Glomerular endothelial cell (primary cell): ENCODE measurements around the gene STN1. TPM values are rescaled to one million over a fixed set of nuclear protein-coding genes. Genes with fewer than 3 reads are reported as not detected.

Experiments used
- DNase-seq: peaks from one replicate; pipeline ENCODE4 v3.0.0-alpha.2; 2011; ENCODE audit warnings: low read depth, low spot score; ENCODE audit errors: extremely low read depth
- total RNA-seq: library from RNA; depleted of rRNA; stranded (reverse); fragments of >200 nt; gene quantifications from 2 replicates; pipeline ENCODE4 v1.2.3, GENCODE V29; 2015

The STN1 gene
- total RNA-seq, 1 donor from 2014 or later, result 25.4 TPM

DNA sequence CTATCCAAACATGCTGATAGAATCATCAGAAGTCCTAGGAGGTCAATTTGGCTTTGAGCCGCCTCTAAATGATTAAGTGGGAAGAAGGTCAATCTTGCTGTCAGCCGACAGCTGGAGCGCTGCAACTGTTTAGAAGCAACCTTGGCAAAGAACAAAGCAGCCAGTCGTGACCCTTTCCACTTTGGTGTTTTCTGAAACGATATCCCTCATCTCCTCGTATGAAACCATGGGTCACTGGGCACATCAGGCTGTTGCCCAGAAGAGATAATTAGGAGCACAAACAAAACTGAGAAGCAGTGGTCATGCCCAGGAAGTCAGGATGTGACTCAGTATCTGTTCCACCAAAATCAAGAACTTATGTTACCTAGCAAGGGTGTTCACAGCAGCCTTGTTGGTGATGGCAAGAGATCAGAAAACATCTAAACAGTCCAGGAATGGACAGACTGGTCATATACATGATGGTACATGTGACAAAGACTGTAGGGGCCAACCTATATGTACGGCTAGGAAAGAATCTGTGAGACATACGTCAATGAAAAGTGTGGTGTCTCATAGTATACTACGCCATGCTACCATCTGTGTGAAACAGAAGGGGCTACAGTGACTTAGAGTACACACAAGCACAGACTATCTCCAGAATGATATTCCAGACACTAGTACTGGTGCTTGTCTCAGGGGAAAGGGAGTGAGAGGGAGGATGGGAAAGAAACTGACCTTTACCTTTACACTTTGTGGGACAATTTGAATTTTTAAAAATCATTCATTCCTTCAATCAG lies 22.4 kb downstream of the STN1 start:
- DNase-seq, result no peak

DNA sequence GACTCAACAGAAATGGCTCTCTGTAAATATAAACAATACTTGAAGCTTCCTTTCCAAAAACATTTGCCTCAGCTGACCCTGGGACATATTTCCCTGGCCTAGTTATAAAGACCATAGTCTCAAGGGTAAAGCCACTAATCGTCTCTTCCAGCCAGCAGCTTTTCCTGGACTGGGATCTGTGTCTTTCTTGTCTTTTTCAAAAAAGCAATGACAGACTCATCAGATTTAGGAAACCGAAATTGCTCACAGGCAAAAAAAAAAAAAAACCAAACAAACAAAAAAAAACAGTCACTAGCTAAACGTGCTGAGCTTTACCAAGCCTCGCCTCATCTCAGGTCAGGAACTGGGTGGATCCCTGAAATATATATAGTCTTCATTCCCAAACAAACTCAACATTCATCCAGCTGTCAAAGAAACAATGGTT lies 23.5 kb downstream of the STN1 start:
- DNase-seq, result no peak

DNA sequence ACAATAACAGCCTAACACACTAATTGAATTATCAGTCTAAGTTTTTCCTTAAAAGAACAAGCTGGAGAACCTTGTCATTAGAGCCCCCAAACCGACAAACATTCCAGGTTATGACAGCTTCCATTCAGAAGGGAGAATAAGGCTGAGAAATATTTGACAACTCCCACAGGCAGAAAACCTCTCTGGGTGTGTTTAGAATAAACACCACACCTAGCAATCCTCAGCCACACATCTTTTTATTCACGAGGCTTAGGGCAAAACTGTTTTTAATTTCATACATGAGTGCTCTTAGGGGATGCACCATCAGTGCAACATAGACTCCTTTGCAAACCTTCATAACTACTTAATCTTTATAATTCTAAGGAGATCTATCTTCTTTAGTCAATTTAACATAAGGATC lies 24.2 kb downstream of the STN1 start:
- DNase-seq, result no peak

DNA sequence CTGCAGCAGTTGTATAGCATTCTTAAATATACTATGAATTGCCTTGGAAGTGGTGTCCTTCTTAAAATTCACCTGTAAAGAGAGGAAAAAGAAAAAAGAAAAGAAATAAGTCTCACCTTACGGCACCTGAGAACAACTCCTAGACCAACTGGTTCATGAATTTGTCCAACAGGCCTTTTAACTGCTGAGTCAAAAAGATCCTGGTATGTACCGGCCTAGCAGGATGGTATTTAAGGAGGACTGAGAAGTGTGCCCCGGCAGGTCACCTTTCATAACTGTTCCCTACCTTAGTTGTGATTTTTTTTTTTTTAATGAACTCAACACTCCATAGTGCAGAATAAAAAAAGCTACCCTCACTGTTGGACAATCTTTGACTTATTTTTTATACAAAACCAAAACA lies 25.8 kb downstream of the STN1 start:
- no peak for DNase-seq

DNA sequence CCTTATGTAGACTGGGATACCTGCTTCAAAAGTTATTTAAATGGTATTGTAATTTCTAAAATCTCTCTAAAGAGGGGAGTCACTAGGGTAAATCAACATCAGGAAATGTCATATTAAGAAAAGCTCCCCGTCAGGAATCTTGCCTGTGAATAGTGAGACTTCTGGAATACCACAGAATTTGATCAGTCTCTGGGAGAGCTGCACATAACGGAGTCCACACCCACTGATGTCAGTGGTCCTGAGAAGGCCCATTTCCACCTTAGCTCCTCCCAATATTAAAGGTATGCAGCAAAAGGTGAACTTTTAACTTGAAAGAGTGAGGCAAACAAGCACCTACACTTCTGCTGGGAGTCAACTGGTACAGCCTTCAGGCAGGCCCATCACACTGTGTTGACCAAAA lies 27.3 kb downstream of the STN1 start:
- no peak for DNase-seq

DNA sequence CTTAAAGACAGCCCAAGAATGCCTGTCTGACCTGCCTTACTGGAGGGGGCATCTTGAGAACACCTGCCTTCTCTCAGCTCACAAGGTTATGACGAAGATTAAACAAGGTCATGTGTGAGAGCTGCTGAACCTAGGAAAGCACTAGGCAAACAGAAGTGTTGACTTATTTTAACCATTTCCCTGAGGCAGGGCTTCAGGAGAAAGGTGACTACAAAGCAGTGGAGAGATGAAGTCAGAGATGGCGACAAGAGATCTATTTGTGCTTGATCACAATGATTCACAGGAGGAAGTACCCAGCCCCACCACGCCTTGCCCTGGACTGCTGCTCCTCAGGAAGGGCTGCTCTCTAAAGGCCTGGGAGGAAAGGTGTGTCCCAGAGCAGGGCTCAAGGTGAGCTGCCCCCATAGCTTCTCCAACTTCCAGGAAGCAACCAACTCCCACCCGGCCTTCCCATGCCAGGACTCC lies 27.8 kb downstream of the STN1 start:
- no peak for DNase-seq

DNA sequence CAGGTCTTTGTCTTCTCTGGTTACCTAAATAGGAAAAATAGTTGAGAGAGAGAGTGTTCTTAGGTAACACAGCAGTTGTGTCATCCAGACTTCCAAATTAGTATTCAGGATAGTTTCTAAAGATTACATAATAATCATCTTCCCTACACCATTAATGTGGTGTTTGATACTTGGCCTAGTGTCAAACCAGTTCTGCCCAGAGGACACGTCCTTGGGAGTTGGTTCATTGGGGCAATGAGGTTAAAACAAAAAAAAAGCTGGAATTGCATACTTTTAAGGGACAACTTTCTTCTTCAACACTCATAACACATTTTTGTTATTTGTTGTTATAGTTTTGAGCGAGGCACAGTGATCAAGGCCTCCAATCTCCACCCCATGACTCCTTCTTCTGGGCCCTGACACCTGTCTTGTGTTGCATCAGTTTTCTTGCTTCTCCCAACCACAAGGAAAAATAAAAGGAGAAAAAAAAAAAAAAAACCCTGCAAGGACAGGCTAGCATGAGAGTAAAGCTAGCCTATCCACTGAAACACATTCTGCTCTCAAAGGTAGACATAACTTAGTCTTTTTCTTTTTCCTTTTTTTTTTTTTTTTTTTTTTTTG lies 28.8 kb downstream of the STN1 start:
- DNase-seq, result no peak

DNA sequence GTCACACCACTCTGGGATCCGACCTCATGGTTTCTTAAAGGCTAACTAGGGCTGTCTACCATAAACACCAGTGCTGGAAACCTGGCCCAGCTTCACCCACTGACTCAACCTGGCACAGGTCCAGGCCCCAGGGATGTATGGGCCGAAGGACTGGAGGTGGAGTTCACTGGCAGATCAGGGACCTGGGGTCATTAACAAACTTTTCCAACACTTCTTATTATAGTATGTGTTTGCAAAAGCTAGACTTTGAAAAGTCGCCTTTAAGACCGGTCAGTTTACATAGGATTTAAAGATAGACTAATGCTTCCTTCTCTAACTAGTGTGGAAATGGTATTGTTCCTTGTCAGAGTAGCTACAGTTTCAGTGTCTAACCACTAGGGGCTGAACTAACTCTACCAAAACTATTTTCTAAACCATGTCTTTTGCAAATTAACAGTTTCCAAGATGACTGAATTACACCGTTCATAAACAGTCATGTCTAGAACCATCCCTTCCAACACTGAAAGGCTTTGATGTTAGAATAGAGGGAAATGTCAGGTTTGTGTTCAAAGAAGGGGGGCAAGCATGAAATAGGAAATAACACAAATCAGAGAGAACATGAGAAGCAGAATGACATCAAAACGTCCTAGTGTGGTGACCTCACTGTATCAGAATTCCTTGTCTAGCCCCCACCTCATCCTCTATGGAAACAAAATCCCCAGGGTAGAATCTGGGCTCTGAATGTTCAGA lies 29.7 kb downstream of the STN1 start:
- no peak for DNase-seq

DNA sequence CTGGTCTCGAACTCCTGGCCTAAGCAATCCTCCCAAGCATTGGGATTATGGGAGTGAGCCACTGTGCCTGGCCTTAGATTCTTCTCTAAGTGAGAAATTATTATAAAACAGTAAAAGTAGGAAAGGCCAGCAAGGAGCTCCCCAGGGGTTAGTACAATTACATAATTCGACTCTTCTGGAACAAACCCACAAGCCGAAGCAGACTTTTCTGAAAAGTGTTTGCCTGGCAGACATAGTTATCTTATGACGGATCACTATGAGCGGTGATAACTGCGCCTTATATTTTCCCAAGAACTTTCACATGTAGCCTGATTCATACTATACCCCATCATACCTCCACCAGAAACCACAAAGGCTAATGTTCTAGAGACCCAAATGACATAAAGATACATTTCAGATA lies 32.4 kb downstream of the STN1 start:
- DNase-seq, result no peak

DNA sequence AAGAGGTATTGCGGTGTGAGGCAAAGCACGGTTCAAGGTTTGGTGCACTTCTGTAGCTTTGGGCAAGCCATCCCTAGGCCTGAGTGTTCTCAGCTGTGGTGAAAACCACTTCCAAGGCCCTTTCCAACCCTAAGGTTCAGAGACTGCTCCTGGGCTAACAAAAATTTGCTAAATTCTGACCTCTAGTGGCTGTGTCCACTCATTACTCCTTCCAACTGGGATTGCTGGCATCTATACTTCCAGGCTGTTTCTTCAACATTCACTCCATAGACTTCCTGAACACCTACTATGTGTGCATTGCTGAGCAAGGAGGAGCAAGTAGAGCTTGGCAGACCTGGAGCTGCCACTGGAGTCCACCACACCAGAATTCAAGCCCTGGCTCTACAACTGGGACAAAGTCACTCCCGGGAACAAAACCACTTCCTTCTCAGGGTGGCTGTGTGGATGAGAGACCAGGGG lies 33.3 kb downstream of the STN1 start:
- DNase-seq, result no peak

DNA sequence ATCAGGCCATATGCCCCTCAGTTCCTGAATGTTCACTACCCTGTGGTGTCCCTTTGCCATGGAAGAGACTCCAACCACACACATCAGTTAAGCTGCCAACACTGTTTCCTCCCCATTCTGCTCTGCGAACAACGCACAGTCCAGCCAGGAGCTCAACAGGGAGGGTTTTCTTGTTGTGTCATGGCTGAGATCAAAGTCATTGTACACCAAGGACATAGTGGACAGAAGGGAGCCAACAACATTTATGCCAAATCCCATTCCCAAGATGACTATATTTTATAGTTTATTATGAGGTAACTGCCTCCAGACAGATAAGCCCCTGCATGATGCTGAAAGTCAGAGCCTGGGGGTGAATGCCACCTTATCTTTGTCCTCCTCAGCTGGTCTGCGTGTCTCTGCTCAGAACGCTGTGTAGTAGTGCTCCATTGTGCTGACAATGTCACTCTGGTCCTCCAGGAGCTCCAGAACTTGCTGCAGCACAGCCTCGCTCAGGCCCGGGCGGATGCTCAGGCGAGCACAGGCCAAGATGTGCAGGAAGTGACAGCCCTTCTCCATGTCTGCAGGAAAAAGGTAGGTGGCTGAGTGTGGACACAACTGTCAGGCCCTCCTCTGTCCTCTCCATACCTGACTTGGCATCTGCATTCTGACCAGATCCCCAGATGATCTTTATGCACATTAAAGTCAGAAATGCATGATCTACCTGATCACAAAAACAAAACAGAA lies 35.5 kb downstream of the STN1 start:
- DNase-seq, result no peak

DNA sequence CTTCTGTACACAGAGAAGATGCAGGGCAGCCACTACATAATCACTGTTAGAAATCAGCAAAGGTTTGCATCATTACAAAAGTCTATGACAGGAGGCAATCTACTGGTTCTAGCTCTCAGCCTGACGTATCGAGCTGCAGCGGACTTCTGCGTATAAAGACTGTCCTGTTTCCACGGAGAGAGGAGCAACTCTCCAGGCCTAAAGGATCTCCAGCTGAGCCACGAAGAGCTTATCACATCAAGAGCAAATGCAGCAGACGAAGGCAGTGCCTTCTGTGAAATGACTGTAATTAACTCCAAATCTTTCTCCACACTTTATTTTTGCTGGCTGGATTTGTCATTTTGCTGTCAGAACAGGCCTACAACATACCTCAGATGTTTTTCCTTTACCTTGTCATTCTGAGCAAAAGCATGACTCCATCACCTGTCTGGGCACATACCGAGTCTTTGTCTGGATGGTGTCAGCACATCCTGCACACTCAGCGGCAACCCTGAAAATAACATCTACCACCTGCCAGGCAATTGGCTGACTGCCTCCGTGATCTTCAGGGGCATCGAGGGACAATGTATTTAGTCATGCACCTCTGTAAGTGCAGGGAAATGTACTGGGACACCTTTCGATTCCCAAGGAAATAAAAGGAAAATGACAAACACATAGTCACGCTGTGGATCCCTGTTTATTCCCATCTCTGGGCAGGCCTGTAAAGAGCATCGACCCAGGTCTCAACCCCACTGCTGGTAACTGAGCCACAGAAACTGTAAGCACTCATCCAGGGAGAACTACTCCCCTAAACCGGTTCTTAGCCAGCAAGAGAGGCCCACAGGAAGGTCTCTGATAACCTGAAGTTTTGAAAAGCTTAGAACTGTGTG lies 36.3 kb downstream of the STN1 start:
- no peak for DNase-seq

DNA sequence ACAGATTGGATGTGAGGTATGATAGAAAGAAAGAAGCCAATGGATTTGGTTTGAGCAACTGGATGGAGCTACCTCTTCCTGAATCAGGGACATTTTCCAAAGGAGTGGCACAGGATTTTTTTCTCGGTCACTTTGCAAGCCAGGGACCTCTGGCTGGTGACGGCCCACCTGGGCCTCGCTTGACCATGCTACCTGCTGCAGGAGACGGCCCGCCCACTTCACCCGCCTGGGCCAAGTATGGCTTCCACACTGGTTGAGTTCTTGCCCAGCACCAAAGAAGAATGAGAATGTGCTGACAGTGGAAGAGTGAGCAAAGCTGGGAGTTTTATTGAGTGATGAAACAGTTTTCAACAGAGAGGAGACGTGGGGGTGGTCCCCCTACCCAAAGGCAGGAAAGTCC lies 38.2 kb downstream of the STN1 start:
- DNase-seq, result no peak

DNA sequence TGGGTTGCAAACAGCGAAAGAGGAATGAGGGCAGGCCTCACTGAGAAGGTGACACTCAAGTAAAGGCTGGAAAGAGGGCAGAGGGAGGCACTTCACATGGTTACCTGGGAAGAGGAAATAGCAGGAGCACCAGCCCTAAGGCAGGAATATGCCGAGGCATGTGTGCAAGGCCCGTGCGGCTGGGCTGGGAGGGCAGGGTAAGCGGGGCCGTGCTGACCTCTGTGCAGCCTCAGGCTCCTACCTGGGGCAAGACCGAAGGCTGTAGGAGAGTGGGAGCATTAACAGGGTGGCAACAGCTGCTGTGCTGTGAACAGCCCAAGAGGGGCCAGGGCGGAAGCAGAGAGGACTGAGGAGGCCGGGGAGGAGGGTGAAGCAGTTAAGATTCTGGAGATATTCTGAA lies 38.6 kb downstream of the STN1 start:
- DNase-seq, result no peak

DNA sequence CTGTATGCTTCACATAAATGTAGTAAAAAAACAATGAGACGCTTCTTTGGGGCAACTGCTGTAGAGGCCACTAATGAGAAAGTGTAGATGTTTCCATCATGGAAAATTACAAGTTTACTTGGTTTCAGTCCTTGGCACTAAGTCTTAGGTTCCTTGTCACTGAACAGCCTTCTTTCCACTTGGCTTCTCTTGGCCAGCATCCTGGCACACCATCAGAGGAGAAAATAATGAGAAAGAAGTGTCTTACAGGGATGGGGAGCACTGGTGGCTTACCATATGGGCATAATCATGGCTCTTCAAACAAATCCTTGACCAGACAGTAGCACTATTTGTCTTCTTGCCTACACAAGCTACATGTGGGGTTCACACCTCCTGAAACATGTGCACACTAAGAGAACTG lies 40.1 kb downstream of the STN1 start:
- DNase-seq, result no peak

DNA sequence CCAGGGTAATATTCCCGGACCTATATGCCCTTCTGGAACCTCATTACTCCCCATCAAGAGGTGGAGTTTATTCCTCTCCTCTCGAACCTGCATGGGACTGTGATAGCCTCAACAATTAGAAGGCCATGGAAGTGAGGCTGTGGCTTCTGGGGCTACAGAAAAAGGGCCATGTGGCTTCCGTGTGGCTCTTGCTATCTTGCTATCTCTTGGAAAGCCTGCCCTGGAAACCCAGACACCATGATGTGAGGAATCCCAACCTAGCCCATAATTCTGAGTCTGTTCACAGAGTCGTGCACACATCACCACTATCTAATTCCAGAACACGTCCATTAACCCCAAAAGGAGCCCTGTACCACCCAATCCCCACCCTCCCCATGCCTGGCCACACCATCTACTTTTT lies 41.8 kb downstream of the STN1 start:
- DNase-seq, result no peak

DNA sequence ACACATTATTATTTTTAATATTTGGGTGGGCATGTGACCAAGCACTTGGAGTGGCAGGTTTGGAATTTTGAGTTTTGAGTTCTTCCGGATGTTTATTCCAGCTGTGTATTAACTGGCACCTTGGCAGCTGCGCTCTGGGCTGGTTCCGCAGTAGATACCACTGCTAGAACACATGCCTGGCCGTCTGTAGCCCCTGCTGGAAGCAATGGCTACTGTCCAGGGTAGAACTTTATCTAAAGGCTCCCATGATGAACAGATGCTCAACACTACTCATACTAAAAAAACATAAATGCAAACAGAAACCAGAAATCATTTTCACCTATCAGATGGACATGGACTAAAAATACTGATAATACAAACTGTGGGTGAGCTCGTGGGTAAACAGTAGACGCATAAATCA lies 43.3 kb downstream of the STN1 start:
- DNase-seq, result no peak

DNA sequence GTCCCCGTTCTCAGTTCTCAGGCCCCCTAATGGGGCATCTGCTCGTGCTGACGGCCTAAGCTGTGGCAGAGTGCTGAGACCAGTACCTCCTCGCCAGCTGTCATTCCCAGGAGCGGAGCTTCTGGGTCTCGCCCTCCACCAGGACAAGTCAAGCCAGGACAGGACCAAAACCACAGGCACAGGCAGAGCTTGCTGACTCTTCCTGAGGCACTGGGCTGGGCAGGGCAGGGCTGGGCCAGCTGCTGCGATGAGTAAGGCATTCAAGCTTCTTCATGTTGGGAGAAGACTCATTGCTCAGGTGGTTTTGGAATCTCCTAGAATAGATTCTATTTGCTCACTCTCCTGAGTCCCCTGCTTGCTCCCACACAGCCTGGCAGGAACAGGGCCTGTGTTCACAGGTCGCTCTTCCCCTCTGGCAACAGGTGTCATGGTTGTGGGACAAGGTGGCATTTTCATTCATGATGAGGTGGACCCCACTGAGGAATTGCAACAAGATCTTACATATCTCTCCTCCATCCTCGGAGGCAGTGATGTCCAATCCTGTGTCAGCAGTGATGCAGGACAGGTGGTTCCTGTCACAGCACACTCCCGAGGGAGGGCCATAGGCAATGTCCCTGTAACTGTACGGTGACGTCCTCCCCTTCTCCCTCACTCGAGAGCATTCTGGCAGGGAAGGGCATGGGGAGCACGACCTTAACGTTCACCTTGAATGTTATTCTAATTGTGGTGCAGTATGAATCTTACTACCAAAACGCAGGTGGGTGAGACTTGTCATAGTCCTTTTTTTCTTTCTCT lies 45.6 kb downstream of the STN1 start:
- DNase-seq, result no peak

DNA sequence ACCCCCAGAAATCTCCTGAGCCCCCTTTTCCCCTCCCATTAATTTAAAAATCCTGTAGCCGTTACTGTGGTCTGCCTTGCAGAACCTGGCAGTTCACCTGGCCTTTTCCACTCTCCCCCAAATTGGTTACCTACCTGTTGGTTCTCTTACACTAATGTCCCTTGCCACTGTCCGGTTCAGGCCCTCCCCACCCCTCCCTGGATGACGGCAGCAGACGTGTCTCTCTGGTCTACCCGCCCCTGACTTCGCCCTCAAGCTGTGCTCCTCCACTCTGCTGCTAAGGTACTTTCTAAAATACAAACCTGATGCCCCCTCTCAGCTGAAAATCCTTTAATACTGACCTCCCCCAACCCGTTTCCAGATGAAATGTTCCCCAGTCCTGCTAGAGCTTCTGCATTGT lies 47.0 kb downstream of the STN1 start:
- no peak for DNase-seq
